ENCODE results near the gene ITGB4. TPM values are rescaled to one million over a fixed set of nuclear protein-coding genes. Genes with fewer than 3 reads are reported as not detected.

ITGB4 gene
- total RNA-seq, 1 experiment from 2014 or later: 568 TPM

GRCh38 chr17:75762513-75763268, 41.4 kb downstream of the ITGB4 start:
- Histone ChIP-seq H3K27ac (ENCODE audit: low read depth, low read length) (peak overlapping the region; percentile 78; the same call in 1 of the 2 replicates), H3K4me1 (ENCODE audit: control insufficient read depth in 1 of 2, insufficient read depth in 2 of 2, low read length in 2 of 2) (peaks cover 13 to 34% of the 10 kb centered on the region in 2 experiments), H3K27me3 (ENCODE audit: insufficient read depth, low read length) (no peaks in the 10 kb centered on the region), H3K4me3 (replicated peaks in 1 of 2; ENCODE audit: low read depth in 1 of 2, low read length in 2 of 2) (no peak overlapping the region), H4K20me1 (ENCODE audit: insufficient read depth) (no peaks in the 10 kb centered on the region), H3K79me2 (ENCODE audit: insufficient read depth, low read length) (0 out of 2 replicates have a peak, but pooled peaks cover 6% of the 10 kb centered on the region), H3K9me2 (ENCODE audit: insufficient read depth) (no peaks in the 10 kb centered on the region), H3K9me3 (ENCODE audit: control insufficient read depth in 1 of 2, insufficient read depth in 1 of 2, low read depth in 1 of 2, low read length in 2 of 2) (no peaks in the 10 kb centered on the region), H3K36me3 (ENCODE audit: control insufficient read depth in 1 of 2, insufficient read depth in 2 of 2, low read length in 2 of 2) (peaks cover 0 to 14% of the 10 kb centered on the region in 2 experiments; a peak in 1 of 4 replicates), H3K4me2 (ENCODE audit: low read length) (no peak overlapping the region), H3K9ac (ENCODE audit: low read length) (no peak overlapping the region), H2AFZ (ENCODE audit: low read depth, low read length, poor library complexity, severe bottlenecking) (no peak overlapping the region)
- no peak for ATAC-seq
- ChIA-PET RAD21 (ENCODE audit: low non-redundant PET in 1 of 2, low total read pairs in 2 of 2, uncharacterized antibody in 2 of 2, unreplicated experiment in 2 of 2) (no interaction called here), CTCF (interaction anchor here (1.2 to 7.9 kb wide), 4 partner anchors 9 to 243 kb away, joined by 3 to 73 read pairs (median 3); no protein-coding TSS in a partner anchor), POLR2A (interaction anchor here (0.7 to 4.3 kb wide), 4 partner anchors 13 to 17 kb away, joined by 3 to 74 read pairs (median 6); a partner anchor contains a TSS)
- TF ChIP-seq ATF3 (IDR thresholded peaks at IDR 0.05): no peak
- no peak for TF ChIP-seq POLR2AphosphoS5 (IDR thresholded peaks at IDR 0.05; ENCODE audit: low read depth, low read length)
- TF ChIP-seq RAD21 (IDR thresholded peaks at IDR 0.05; ENCODE audit: low read depth): no peak
- no peak for TF ChIP-seq TCF7L2 (IDR thresholded peaks at IDR 0.05; ENCODE audit: borderline replicate concordance, extremely low read depth, insufficient read depth, insufficient read length)
- 0 out of 2 replicates have a peak, but pooled peaks have one; percentile 9 for TF ChIP-seq ZFX (IDR thresholded peaks at IDR 0.05)
- TF ChIP-seq YY1 (IDR thresholded peaks at IDR 0.05; ENCODE audit: extremely low read depth, insufficient replicate concordance, low read depth, low read length): no peak
- no peak for TF ChIP-seq SP1 (IDR thresholded peaks at IDR 0.05; ENCODE audit: low read depth)
- DNase-seq (ENCODE audit: low read depth, low spot score): no peak
- BruUV-seq (replicated peaks): no TSS peak
- intact Hi-C loops (cut with micrococcal nuclease): no loop called here

GRCh38 chr17:75763269-75763607, 42.0 kb downstream of the ITGB4 start:
- no TSS peak for BruUV-seq (replicated peaks)
- intact Hi-C loops (cut with micrococcal nuclease): no loop called here
- Histone ChIP-seq H3K9me3 (ENCODE audit: control insufficient read depth in 1 of 2, insufficient read depth in 1 of 2, low read depth in 1 of 2, low read length in 2 of 2) (no peaks in the 10 kb centered on the region), H4K20me1 (ENCODE audit: insufficient read depth) (no peaks in the 10 kb centered on the region), H3K9me2 (ENCODE audit: insufficient read depth) (no peaks in the 10 kb centered on the region), H3K79me2 (ENCODE audit: insufficient read depth, low read length) (0 out of 2 replicates have a peak, but pooled peaks cover 6% of the 10 kb centered on the region), H3K27me3 (ENCODE audit: insufficient read depth, low read length) (no peaks in the 10 kb centered on the region), H2AFZ (ENCODE audit: low read depth, low read length, poor library complexity, severe bottlenecking) (no peak overlapping the region), H3K36me3 (ENCODE audit: control insufficient read depth in 1 of 2, insufficient read depth in 2 of 2, low read length in 2 of 2) (peaks cover 0 to 8% of the 10 kb centered on the region in 2 experiments; a peak in 1 of 4 replicates), H3K4me2 (ENCODE audit: low read length) (peak overlapping the region; percentile 100; the same call in 1 of the 2 replicates), H3K4me3 (replicated peaks in 1 of 2; ENCODE audit: low read depth in 1 of 2, low read length in 2 of 2) (no peak overlapping the region), H3K4me1 (ENCODE audit: control insufficient read depth in 1 of 2, insufficient read depth in 2 of 2, low read length in 2 of 2) (peaks cover 13 to 34% of the 10 kb centered on the region in 2 experiments), H3K9ac (ENCODE audit: low read length) (no peak overlapping the region), H3K27ac (ENCODE audit: low read depth, low read length) (peak overlapping the region; percentile 78; the same call in 1 of the 2 replicates)
- ChIA-PET POLR2A (interaction anchor here (0.6 to 4.3 kb wide), 3 partner anchors 14 to 163 kb away, joined by 3 to 74 read pairs (median 7); a partner anchor contains a TSS), CTCF (interaction anchor here (0.5 to 7.9 kb wide), 6 partner anchors 15 to 442 kb away, joined by 3 to 73 read pairs (median 3); partner anchors contain the start of gene WBP2), RAD21 (ENCODE audit: low non-redundant PET in 1 of 2, low total read pairs in 2 of 2, uncharacterized antibody in 2 of 2, unreplicated experiment in 2 of 2) (no interaction called here)
- ATAC-seq: no peak
- DNase-seq (ENCODE audit: low read depth, low spot score): no peak
- TF ChIP-seq POLR2A (IDR thresholded peaks at IDR 0.05; ENCODE audit: borderline replicate concordance, extremely low read depth, insufficient read depth, insufficient read length): no peak
- no peak for TF ChIP-seq REST (IDR thresholded peaks at IDR 0.05; ENCODE audit: low read depth)
- no peak for TF ChIP-seq SIN3A (IDR thresholded peaks at IDR 0.05; ENCODE audit: low read depth)
- no peak for TF ChIP-seq TCF7L2 (IDR thresholded peaks at IDR 0.05; ENCODE audit: borderline replicate concordance, extremely low read depth, insufficient read depth, insufficient read length)
- TF ChIP-seq CTCF (IDR thresholded peaks at IDR 0.05 in 2 of 3, conservative IDR thresholded peaks at IDR 0.05 in 1 of 3; ENCODE audit: borderline replicate concordance in 1 of 3, insufficient read depth in 1 of 3, low read depth in 2 of 3, low read length in 2 of 3): no peak
- TF ChIP-seq SP1 (IDR thresholded peaks at IDR 0.05; ENCODE audit: low read depth): no peak
- TF ChIP-seq SRF (IDR thresholded peaks at IDR 0.05; ENCODE audit: low read depth): no peak
- TF ChIP-seq YY1 (IDR thresholded peaks at IDR 0.05; ENCODE audit: extremely low read depth, insufficient replicate concordance, low read depth, low read length): no peak
